Keratinocyte (primary cell): ENCODE data around the gene DIS3L.

Source experiments
- CTCF ChIP-seq, 3 experiments: IDR thresholded peaks in 1 of 3; conservative IDR thresholded peaks in 1 of 3; optimal IDR thresholded peaks in 1 of 3; 2 replicates in 2 of 3; 3 replicates in 1 of 3; pipeline versions ENCODE3 to v1.5.1; 2011; ENCODE audit warnings: low read length in 3 of 3, mild to moderate bottlenecking in 3 of 3, moderate library complexity in 2 of 3, control low read depth in 1 of 3, inconsistent platforms in 1 of 3; ENCODE audit not compliant: insufficient read depth in 2 of 3; ENCODE audit errors: extremely low read depth in 1 of 3
- EZH2 ChIP-seq: IDR thresholded peaks from one replicate; pipeline ENCODE4 v1.6.1; 2012; ENCODE audit warnings: inconsistent platforms, mild to moderate bottlenecking, low read length, moderate library complexity

DNA sequence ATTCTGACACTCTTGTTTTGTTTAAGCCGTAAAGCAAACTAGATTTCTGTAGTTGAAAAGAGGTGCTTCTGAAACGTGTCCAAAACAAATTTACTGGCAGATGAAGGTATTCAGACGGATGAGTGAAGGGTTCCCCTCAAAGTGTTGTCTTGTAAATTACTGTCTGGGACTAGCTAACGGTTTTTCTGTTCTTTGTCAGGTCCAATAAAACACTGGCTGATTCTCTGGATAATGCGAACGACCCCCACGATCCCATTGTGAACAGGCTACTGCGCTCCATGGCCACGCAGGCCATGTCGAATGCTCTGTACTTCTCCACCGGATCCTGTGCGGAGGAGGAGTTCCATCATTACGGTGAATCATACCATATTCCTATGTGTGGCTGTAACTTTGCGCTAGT lies 35.4 kb downstream of the DIS3L start:
- TF ChIP-seq CTCF (optimal IDR thresholded peaks at IDR 0.05 in 1 of 3, IDR thresholded peaks at IDR 0.05 in 1 of 3, conservative IDR thresholded peaks at IDR 0.05 in 1 of 3; ENCODE audit: extremely low read depth in 1 of 3, insufficient read depth in 2 of 3, low read length in 3 of 3) = no peak
- TF ChIP-seq EZH2 = no peak
